Measurements from ENCODE around the gene PFAS.

Gene PFAS

GRCh38 chr17:8310601-8311123 is 61.6 kb downstream of the PFAS start:
- no peak for DNase-seq (ENCODE audit: low spot score)

- no peak for DNase-seq (ENCODE audit: low spot score)
Measured at GRCh38 chr17:8311131-8311790, 62.2 kb downstream of the PFAS start.

GRCh38 chr17:8312251-8312650 is 63.2 kb downstream of the PFAS start:
- no peak for DNase-seq (ENCODE audit: low spot score)

- DNase-seq (ENCODE audit: low spot score), result no peak
Measured at GRCh38 chr17:8312726-8313600, 63.9 kb downstream of the PFAS start.

GRCh38 chr17:8314797-8315763 is 66.0 kb downstream of the PFAS start:
- DNase-seq (ENCODE audit: low spot score), result no peak

GRCh38 chr17:8315764-8316217 is 66.7 kb downstream of the PFAS start:
- no peak for DNase-seq (ENCODE audit: low spot score)

GRCh38 chr17:8318010-8318935 is 69.2 kb downstream of the PFAS start:
- DNase-seq (ENCODE audit: low spot score), result no peak
